ENCODE data around the gene ASTN2.

ASTN2 gene

GRCh38 chr9:116910201-116910600, 504.7 kb downstream of the ASTN2 start:
- Histone ChIP-seq H3K79me2 (ENCODE audit: insufficient read depth, low read depth) (no peaks in the 10 kb centered on the region), H4K20me1 (ENCODE audit: insufficient read depth) (no peaks in the 10 kb centered on the region), H3K9ac (no peak overlapping the region), H3K4me1 (ENCODE audit: low read depth, poor library complexity, severe bottlenecking) (no peaks in the 10 kb centered on the region), H3K27ac (no peak overlapping the region), H3K27me3 (ENCODE audit: insufficient read depth, low read depth) (no peaks in the 10 kb centered on the region), H3K4me2 (no peak overlapping the region), H3K36me3 (ENCODE audit: insufficient read depth) (no peaks in the 10 kb centered on the region), H3K4me3 (IDR thresholded peaks at IDR 0.05; ENCODE audit: insufficient read depth, low read depth, low read length) (no peak overlapping the region), H2AFZ (ENCODE audit: low read depth) (no peak overlapping the region)
- no peak for TF ChIP-seq CTCF (conservative IDR thresholded peaks at IDR 0.05; ENCODE audit: low read depth, low read length)

GRCh38 chr9:116907989-116908388, 506.9 kb downstream of the ASTN2 start:
- H3K36me3 ChIP-seq (ENCODE audit: insufficient read depth): no peaks in the 10 kb centered on the region
- H3K4me2 ChIP-seq: no peak overlapping the region
- no peak overlapping the region for H3K9ac ChIP-seq
- no peak overlapping the region for H3K27ac ChIP-seq
- no peak overlapping the region for H3K4me3 ChIP-seq (IDR thresholded peaks at IDR 0.05; ENCODE audit: insufficient read depth, low read depth, low read length)
- no peaks in the 10 kb centered on the region for H3K4me1 ChIP-seq (ENCODE audit: low read depth, poor library complexity, severe bottlenecking)
- no peak for TF ChIP-seq CTCF (conservative IDR thresholded peaks at IDR 0.05; ENCODE audit: low read depth, low read length)
- no peak overlapping the region for H2AFZ ChIP-seq (ENCODE audit: low read depth)
- H3K27me3 ChIP-seq (ENCODE audit: insufficient read depth, low read depth): no peaks in the 10 kb centered on the region
- no peaks in the 10 kb centered on the region for H4K20me1 ChIP-seq (ENCODE audit: insufficient read depth)
- H3K79me2 ChIP-seq (ENCODE audit: insufficient read depth, low read depth): no peaks in the 10 kb centered on the region

- Histone ChIP-seq H3K36me3 (ENCODE audit: insufficient read depth) (no peaks in the 10 kb centered on the region), H3K9ac (no peak overlapping the region), H3K4me1 (ENCODE audit: low read depth, poor library complexity, severe bottlenecking) (no peaks in the 10 kb centered on the region), H3K4me3 (IDR thresholded peaks at IDR 0.05; ENCODE audit: insufficient read depth, low read depth, low read length) (no peak overlapping the region), H3K79me2 (ENCODE audit: insufficient read depth, low read depth) (no peaks in the 10 kb centered on the region), H3K27ac (no peak overlapping the region), H4K20me1 (ENCODE audit: insufficient read depth) (no peaks in the 10 kb centered on the region), H2AFZ (ENCODE audit: low read depth) (no peak overlapping the region), H3K4me2 (no peak overlapping the region), H3K27me3 (ENCODE audit: insufficient read depth, low read depth) (no peaks in the 10 kb centered on the region)
- no peak for TF ChIP-seq CTCF (conservative IDR thresholded peaks at IDR 0.05; ENCODE audit: low read depth, low read length)
These were observed 509.7 kb downstream of the ASTN2 start for GRCh38 chr9:116905171-116905588.

- no peaks in the 10 kb centered on the region for H4K20me1 ChIP-seq (ENCODE audit: insufficient read depth)
- H3K27me3 ChIP-seq (ENCODE audit: insufficient read depth, low read depth): no peaks in the 10 kb centered on the region
- no peak for TF ChIP-seq CTCF (conservative IDR thresholded peaks at IDR 0.05; ENCODE audit: low read depth, low read length)
These were observed 510.7 kb downstream of the ASTN2 start for GRCh38 chr9:116904165-116904564.

More at GRCh38 chr9:116904165-116904564, 510.7 kb downstream of the ASTN2 start:
- no peak overlapping the region for H3K4me3 ChIP-seq (IDR thresholded peaks at IDR 0.05; ENCODE audit: insufficient read depth, low read depth, low read length)
- H3K9ac ChIP-seq: no peak overlapping the region
- no peaks in the 10 kb centered on the region for H3K4me1 ChIP-seq (ENCODE audit: low read depth, poor library complexity, severe bottlenecking)
- H3K27ac ChIP-seq: no peak overlapping the region
- H3K79me2 ChIP-seq (ENCODE audit: insufficient read depth, low read depth): no peaks in the 10 kb centered on the region
- no peak overlapping the region for H3K4me2 ChIP-seq
- no peak overlapping the region for H2AFZ ChIP-seq (ENCODE audit: low read depth)
- H3K36me3 ChIP-seq (ENCODE audit: insufficient read depth): no peaks in the 10 kb centered on the region
